B cell (primary cell): ENCODE results near the gene ETFDH.
"Not testable (repeated sequence)": the region's sequence is repeated elsewhere in the genome, so short reads cannot be mapped to it uniquely, and the experiment has no call there.

ENCODE experiments used
- EZH2 ChIP-seq: IDR thresholded peaks from 2 replicates; pipeline ENCODE4 v1.6.1; 2012; ENCODE audit warnings: borderline replicate concordance, low read depth, mild to moderate bottlenecking, moderate library complexity, low read length; ENCODE audit not compliant: insufficient read depth, poor library complexity, severe bottlenecking
- TF ChIP-seq, protein P1 (sequence below): fragments of 200-600 bp; IDR thresholded peaks from one replicate; pipeline ENCODE4 v1.8.0; 2022; ENCODE audit warnings: antibody characterized with exemption, mild to moderate bottlenecking

DNA sequence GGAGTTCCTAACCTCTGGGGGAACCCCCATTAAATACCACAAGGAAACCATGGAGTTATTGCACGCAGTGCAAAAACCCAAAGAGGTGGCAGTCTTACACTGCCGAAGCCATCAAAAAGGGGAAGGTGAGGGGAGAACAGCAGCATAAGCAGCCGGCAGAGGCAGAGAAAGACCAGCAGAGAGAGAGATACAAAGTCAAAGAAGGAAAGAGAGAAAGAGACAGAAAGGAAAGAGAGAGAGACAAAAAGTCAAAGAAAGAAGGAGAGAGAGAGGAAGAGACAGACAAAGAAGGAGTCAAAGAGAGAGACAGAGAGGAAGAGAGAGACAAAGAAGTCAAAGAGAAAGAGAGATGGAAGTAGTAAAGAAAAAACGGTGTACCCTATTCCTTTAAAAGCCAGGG is 8.8 kb upstream of the ETFDH start:
- TF ChIP-seq, protein P1, sequence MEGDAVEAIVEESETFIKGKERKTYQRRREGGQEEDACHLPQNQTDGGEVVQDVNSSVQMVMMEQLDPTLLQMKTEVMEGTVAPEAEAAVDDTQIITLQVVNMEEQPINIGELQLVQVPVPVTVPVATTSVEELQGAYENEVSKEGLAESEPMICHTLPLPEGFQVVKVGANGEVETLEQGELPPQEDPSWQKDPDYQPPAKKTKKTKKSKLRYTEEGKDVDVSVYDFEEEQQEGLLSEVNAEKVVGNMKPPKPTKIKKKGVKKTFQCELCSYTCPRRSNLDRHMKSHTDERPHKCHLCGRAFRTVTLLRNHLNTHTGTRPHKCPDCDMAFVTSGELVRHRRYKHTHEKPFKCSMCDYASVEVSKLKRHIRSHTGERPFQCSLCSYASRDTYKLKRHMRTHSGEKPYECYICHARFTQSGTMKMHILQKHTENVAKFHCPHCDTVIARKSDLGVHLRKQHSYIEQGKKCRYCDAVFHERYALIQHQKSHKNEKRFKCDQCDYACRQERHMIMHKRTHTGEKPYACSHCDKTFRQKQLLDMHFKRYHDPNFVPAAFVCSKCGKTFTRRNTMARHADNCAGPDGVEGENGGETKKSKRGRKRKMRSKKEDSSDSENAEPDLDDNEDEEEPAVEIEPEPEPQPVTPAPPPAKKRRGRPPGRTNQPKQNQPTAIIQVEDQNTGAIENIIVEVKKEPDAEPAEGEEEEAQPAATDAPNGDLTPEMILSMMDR: not testable (repeated sequence)
- not testable (repeated sequence) for TF ChIP-seq EZH2
